Upper lobe of right lung (tissue), 1 donor: ENCODE data around the gene ANK2. TPM values are rescaled to one million over a fixed set of nuclear protein-coding genes. Genes with fewer than 3 reads are reported as not detected.
A peak's percentile ranks its signal among the peaks of the same experiment; 100 is the strongest.

Experiments used
- ATAC-seq: fragments of 200-7000 bp; cut with Tn5 transposase; one replicate; pipeline ENCODE4 v1.9.1; 2020; ENCODE audit warnings: mild to moderate bottlenecking, moderate library complexity
- DNase-seq: peaks from one replicate; pipeline ENCODE4 v3.0.0-alpha.2; 2020
- H3K27ac ChIP-seq: fragments of 200-600 bp; one replicate; pipeline ENCODE4 v1.8.0; 2022
- H3K27me3 ChIP-seq: fragments of 200-600 bp; one replicate; pipeline ENCODE4 v1.8.0; 2022; ENCODE audit warnings: mild to moderate bottlenecking
- H3K36me3 ChIP-seq: fragments of 200-600 bp; one replicate; pipeline ENCODE4 v1.8.0; 2022
- H3K4me1 ChIP-seq: fragments of 200-600 bp; one replicate; pipeline ENCODE4 v1.8.0; 2022
- H3K4me3 ChIP-seq: fragments of 200-600 bp; one replicate; pipeline ENCODE4 v1.8.0; 2022; ENCODE audit warnings: mild to moderate bottlenecking
- H3K9me3 ChIP-seq: fragments of 200-600 bp; one replicate; pipeline ENCODE4 v1.8.0; 2022
- intact Hi-C: fragments of 100-400 bp; cut with DNase I; formaldehyde crosslinking; loops from one replicate; pipeline ENCODE4 v1.11.0; 2022
- total RNA-seq: library from RNA; stranded (reverse); fragmentation: NEBNext Ultra II Directional; extraction: Animal tissue kit (Norgen Biotek cat#: 25700); gene quantifications from one replicate; pipeline ENCODE4 v1.2.1, GENCODE V29; 2021
- TF ChIP-seq, protein P1 (sequence below): fragments of 200-600 bp; IDR thresholded peaks from one replicate; pipeline ENCODE4 v1.8.0; 2022; ENCODE audit warnings: antibody characterized with exemption
- donor health status: DM: no; HTN: yes; CAD: no; lungs with severe emphysema.

The ANK2 gene
- total RNA-seq, 1 donor from 2014 or later = 12.0 TPM

DNA sequence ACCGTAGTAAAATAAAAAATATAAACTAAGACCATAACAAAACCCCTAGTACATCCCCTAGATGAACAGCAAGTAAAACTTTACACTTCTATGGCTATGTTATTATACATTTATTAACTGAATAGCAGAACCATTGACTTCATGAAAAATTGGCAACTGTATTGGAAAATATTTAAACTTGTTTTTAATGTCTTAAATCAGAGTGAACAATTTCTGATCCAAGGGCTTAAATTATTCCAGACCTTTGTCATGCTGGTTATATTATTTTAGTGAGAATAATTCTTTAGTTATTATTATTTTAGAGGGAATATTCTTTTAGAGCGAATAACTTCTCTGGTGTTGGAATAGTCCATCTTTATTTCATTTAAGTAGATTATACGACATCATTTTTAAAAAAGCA, 265.0 kb downstream of the ANK2 start:
- Histone ChIP-seq H3K36me3 (no peaks in the 10 kb centered on the region), H3K4me3 (no peak overlapping the region), H3K4me1 (no peaks in the 10 kb centered on the region), H3K9me3 (no peaks in the 10 kb centered on the region), H3K27me3 (no peaks in the 10 kb centered on the region), H3K27ac (no peak overlapping the region)
- TF ChIP-seq, protein P1, sequence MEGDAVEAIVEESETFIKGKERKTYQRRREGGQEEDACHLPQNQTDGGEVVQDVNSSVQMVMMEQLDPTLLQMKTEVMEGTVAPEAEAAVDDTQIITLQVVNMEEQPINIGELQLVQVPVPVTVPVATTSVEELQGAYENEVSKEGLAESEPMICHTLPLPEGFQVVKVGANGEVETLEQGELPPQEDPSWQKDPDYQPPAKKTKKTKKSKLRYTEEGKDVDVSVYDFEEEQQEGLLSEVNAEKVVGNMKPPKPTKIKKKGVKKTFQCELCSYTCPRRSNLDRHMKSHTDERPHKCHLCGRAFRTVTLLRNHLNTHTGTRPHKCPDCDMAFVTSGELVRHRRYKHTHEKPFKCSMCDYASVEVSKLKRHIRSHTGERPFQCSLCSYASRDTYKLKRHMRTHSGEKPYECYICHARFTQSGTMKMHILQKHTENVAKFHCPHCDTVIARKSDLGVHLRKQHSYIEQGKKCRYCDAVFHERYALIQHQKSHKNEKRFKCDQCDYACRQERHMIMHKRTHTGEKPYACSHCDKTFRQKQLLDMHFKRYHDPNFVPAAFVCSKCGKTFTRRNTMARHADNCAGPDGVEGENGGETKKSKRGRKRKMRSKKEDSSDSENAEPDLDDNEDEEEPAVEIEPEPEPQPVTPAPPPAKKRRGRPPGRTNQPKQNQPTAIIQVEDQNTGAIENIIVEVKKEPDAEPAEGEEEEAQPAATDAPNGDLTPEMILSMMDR = no peak
- ATAC-seq (no peak), DNase-seq (no peak)
- intact Hi-C loops = no loop called here

DNA sequence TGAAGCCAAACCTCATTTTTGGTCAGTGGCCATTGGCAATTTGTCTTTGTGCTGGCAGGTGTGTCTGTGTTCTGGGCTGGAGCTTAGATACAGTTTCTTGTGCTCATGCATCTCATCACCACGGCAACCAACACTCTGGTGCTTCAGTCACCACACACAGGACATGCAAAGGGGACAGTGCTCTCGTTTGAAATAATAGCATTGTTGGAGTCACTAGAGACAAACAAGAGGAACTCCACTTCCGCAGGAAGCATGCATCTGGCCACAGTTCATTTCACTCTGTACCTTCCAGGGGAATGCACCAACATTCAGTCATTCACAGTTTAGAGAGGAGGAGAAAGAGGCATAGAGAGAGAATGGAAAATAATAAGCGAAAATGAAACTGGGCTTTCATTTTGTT, 267.4 kb downstream of the ANK2 start:
- H3K36me3 ChIP-seq = no peaks in the 10 kb centered on the region
- no peak overlapping the region for H3K27ac ChIP-seq
- no peaks in the 10 kb centered on the region for H3K27me3 ChIP-seq
- ATAC-seq (no peak), DNase-seq (no peak)
- H3K9me3 ChIP-seq = no peaks in the 10 kb centered on the region
- H3K4me3 ChIP-seq = no peak overlapping the region
- no peaks in the 10 kb centered on the region for H3K4me1 ChIP-seq
- TF ChIP-seq, protein P1 = no peak
- intact Hi-C loops = no loop called here

DNA sequence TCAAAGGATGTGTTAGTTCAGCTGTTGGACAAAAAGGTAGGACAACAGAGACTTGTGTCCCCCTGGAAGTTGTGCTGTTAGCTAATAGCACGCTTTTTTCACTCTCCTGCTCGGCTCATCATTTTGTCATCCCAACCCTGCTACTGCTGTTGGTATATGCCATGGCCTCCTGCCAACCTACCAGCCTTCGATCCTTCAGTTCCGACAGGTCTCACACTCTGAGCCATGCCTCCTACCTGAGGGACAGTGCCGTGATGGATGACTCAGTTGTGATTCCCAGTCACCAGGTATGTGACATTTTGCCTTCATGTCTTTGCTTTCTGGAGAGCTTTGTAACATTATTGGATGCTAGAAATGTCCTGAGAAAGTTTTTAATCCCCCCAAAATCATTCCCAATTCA, 268.1 kb downstream of the ANK2 start:
- ATAC-seq (no peak), DNase-seq (no peak)
- no peaks in the 10 kb centered on the region for H3K27me3 ChIP-seq
- no peaks in the 10 kb centered on the region for H3K36me3 ChIP-seq
- H3K9me3 ChIP-seq = no peaks in the 10 kb centered on the region
- no peak overlapping the region for H3K4me3 ChIP-seq
- TF ChIP-seq, protein P1 = no peak
- no peaks in the 10 kb centered on the region for H3K4me1 ChIP-seq
- intact Hi-C loops = no loop called here
- H3K27ac ChIP-seq = no peak overlapping the region

DNA sequence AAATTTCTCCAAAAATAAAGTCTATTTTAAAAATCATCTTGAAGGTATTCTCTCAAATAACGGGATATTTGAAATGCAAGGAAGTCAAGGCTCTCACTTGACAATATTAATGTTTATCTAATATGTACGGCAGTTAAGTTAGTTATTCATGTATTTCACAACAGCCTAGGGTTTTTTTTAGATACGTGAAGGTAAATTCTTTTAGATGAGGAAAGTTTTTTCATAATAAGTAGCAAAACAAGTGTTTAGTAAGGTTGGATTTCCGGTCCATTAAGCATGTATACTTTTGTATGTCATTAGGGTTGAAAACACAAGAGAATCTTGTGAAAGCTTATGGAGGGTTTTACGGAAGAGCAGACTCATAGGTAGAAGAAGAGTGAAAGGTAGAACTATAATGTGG, 273.3 kb downstream of the ANK2 start:
- H3K4me1 ChIP-seq = no peaks in the 10 kb centered on the region
- intact Hi-C loops = no loop called here
- TF ChIP-seq, protein P1 = no peak
- no peaks in the 10 kb centered on the region for H3K9me3 ChIP-seq
- no peak overlapping the region for H3K27ac ChIP-seq
- ATAC-seq (no peak), DNase-seq (no peak)
- H3K4me3 ChIP-seq = no peak overlapping the region
- H3K27me3 ChIP-seq = no peaks in the 10 kb centered on the region
- H3K36me3 ChIP-seq = no peaks in the 10 kb centered on the region

DNA sequence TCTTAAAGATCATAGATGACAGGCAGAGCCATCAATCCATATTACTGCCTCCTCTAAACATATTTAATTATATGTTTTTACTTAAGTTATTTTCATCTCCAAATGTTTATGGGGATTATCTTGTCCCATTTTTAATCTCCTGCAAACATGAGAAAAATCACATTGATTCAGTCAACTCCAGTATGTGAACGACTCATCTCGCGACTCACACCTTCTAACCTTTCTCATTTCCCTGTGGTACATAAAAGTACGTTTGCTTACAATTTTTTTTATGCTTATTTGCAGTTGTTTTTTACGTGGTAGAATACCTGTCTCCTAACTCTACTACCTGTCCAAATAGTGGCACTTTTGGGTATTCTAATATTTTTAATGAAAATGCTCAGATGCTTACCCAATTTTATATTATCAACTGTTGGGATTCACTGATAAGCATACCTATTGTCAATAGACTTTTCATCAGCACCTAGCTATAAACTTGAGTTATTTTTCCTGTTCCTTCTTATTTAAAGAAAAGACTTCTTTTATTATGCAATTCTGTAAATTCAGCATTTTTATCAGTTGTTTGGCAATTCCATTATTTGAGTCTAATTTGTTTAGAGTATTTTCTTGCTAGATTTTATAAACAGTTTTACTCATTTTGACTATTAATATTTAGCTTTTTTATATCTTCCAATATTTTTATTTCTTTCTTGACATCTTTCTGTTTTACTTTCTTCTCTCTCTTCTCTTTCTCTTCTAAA, 276.6 kb downstream of the ANK2 start:
- no peaks in the 10 kb centered on the region for H3K9me3 ChIP-seq
- DNase-seq (no peak), ATAC-seq (no peak)
- H3K36me3 ChIP-seq = no peaks in the 10 kb centered on the region
- no peak overlapping the region for H3K27ac ChIP-seq
- TF ChIP-seq, protein P1 = no peak
- no peaks in the 10 kb centered on the region for H3K27me3 ChIP-seq
- intact Hi-C loops = no loop called here
- H3K4me1 ChIP-seq = no peaks in the 10 kb centered on the region
- no peak overlapping the region for H3K4me3 ChIP-seq

DNA sequence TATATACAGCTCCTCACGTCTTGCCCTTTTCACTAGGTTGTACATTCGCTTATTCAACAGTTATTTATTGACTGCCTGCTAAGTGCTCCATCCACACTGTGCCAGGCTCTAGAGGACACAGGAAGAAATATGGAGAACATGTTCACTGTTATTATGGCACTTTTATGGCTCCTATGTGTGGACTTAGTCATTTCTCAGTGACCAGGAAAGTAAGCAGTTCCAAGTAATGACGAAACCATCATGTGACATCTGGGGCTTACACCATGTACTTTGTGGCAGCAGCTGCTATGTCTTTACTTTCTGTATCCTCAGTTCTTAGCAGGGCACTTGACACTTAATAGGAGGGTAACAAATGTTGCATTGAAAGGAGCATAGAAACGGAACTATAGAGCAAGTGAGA, 278.0 kb downstream of the ANK2 start:
- Histone ChIP-seq H3K9me3 (no peaks in the 10 kb centered on the region), H3K27me3 (no peaks in the 10 kb centered on the region), H3K27ac (no peak overlapping the region), H3K4me1 (no peaks in the 10 kb centered on the region), H3K36me3 (no peaks in the 10 kb centered on the region), H3K4me3 (no peak overlapping the region)
- TF ChIP-seq, protein P1 = no peak
- intact Hi-C loops = no loop called here
- peak; percentile 50 for ATAC-seq
- no peak for DNase-seq
